ENCODE measurements around the gene C9orf43. TPM values are rescaled to one million over a fixed set of nuclear protein-coding genes. Genes with fewer than 3 reads are reported as not detected.

Gene C9orf43
- total and polyA plus RNA-seq, 9 of the 15 experiments (the other 6 are each of a cell fraction or from before 2014, with no cell fraction given), result 0.21 to 0.58 (median 0.33) TPM

GRCh38 chr9:113375057-113376023 lies 35.2 kb upstream of the C9orf43 start:
- peak in 1 of 4 experiments; percentile 37 for DNase-seq (ENCODE audit: extremely low read depth in 1 of 4, low spot score in 3 of 4)
- no peak overlapping the region for H2AFZ ChIP-seq (ENCODE audit: low read depth, low read length)
- no peak overlapping the region for H3K27ac ChIP-seq (ENCODE audit: extremely low read depth, low read depth, low read length)
- no peak for ATAC-seq
- peak overlapping the region; percentile 87; the same call in 1 of the 2 replicates for H3K4me3 ChIP-seq
- TSS peak; percentile 75 for BruUV-seq (replicated peaks)
- no peaks in the 10 kb centered on the region for H3K9me3 ChIP-seq (replicated peaks; ENCODE audit: control insufficient read depth, insufficient read depth, low read depth, low read length)
- no peak for FAIRE-seq
- H4K20me1 ChIP-seq (replicated peaks; ENCODE audit: control insufficient read depth, insufficient read depth, low read length), result no peaks in the 10 kb centered on the region; the same call in none of the 2 replicates
- ChIA-PET CTCF (ENCODE audit: low intra/inter-chr PET ratio) (no interaction called here), POLR2A (interaction anchor here (0.7 kb wide), 1 partner anchor 101 kb away, joined by 3 read pairs; no protein-coding TSS in a partner anchor)
- TF ChIP-seq, protein P1, sequence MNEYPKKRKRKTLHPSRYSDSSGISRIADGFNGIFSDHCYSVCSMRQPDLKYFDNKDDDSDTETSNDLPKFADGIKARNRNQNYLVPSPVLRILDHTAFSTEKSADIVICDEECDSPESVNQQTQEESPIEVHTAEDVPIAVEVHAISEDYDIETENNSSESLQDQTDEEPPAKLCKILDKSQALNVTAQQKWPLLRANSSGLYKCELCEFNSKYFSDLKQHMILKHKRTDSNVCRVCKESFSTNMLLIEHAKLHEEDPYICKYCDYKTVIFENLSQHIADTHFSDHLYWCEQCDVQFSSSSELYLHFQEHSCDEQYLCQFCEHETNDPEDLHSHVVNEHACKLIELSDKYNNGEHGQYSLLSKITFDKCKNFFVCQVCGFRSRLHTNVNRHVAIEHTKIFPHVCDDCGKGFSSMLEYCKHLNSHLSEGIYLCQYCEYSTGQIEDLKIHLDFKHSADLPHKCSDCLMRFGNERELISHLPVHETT (CRISPR knock-in tag; conservative IDR thresholded peaks at IDR 0.05 in 1 of 2, IDR thresholded peaks at IDR 0.05 in 1 of 2), result no peak
- TF ChIP-seq DACH1 (IDR thresholded peaks at IDR 0.05; ENCODE audit: partially characterized antibody) (no peak), SIX5 (IDR thresholded peaks at IDR 0.05; ENCODE audit: borderline replicate concordance in 1 of 2, insufficient read depth in 1 of 2, low read depth in 1 of 2, low read length in 2 of 2) (no peak), NR2C2 (CRISPR knock-in tag; IDR thresholded peaks at IDR 0.05) (no peak), NR2C2 (tag; IDR thresholded peaks at IDR 0.05) (peak; percentile 23; the same call in 1 of the 2 replicates), ZNF121 (CRISPR knock-in tag; conservative IDR thresholded peaks at IDR 0.05) (peak; percentile 53; the same call in 1 of the 2 replicates), ZBTB43 (CRISPR knock-in tag; IDR thresholded peaks at IDR 0.05) (no peak), RBM25 (IDR thresholded peaks at IDR 0.05; ENCODE audit: low read depth, low read length, severe bottlenecking) (peak; percentile 89), NFXL1 (CRISPR knock-in tag; IDR thresholded peaks at IDR 0.05) (no peak)
- TF ChIP-seq, protein P2, sequence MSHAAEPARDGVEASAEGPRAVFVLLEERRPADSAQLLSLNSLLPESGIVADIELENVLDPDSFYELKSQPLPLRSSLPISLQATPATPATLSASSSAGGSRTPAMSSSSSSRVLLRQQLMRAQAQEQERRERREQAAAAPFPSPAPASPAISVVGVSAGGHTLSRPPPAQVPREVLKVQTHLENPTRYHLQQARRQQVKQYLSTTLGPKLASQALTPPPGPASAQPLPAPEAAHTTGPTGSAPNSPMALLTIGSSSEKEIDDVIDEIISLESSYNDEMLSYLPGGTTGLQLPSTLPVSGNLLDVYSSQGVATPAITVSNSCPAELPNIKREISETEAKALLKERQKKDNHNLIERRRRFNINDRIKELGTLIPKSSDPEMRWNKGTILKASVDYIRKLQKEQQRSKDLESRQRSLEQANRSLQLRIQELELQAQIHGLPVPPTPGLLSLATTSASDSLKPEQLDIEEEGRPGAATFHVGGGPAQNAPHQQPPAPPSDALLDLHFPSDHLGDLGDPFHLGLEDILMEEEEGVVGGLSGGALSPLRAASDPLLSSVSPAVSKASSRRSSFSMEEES (CRISPR knock-in tag; IDR thresholded peaks at IDR 0.05), result no peak
- no peaks in the 10 kb centered on the region for H3K27me3 ChIP-seq (ENCODE audit: control insufficient read depth in 2 of 2, insufficient read depth in 2 of 2, low read length in 2 of 2)
- H3K36me3 ChIP-seq (ENCODE audit: control insufficient read depth, insufficient read depth, low read length), result peaks cover 28% of the 10 kb centered on the region
- H3K9me1 ChIP-seq (ENCODE audit: control insufficient read depth, insufficient read depth, low read length), result no peaks in the 10 kb centered on the region
- intact Hi-C loops (cut with micrococcal nuclease), result loop anchor here (2.0 kb wide), 1 partner anchor 67 kb away; no protein-coding TSS in a partner anchor
- no peak overlapping the region; a peak in 1 of 4 replicates for H3K9ac ChIP-seq (ENCODE audit: insufficient read depth in 1 of 2, low read depth in 2 of 2, low read length in 2 of 2)
- in situ Hi-C loops (cut with MboI), result no loop called here
- WGBS (ENCODE audit: insufficient coverage, low coverage, missing lambda C conversion rate), result 70% methylated on average over 6 of the region's 6 CpGs
- peak overlapping the region; percentile 39 for H3K4me2 ChIP-seq (ENCODE audit: insufficient read depth, low read length)
- peaks cover 8% of the 10 kb centered on the region; the same call in 2 of the 3 replicates for H3K79me2 ChIP-seq (ENCODE audit: control insufficient read depth, insufficient read depth, low read length)
- H3K4me1 ChIP-seq (replicated peaks in 1 of 2; ENCODE audit: control insufficient read depth in 2 of 2, insufficient read depth in 2 of 2, low read length in 2 of 2), result peaks cover 20 to 26% of the 10 kb centered on the region in 2 experiments; a peak in 4 of 5 replicates
